Activated naive CD4-positive, alpha-beta T cell treated with anti-CD3 and anti-CD28 coated beads for 36 hours (primary cell): ENCODE data around the gene BLVRB. TPM values are rescaled to one million over a fixed set of nuclear protein-coding genes. Genes with fewer than 3 reads are reported as not detected.
A peak's percentile ranks its signal among the peaks of the same experiment; 100 is the strongest.
"Not testable (repeated sequence)": the region's sequence is repeated elsewhere in the genome, so short reads cannot be mapped to it uniquely, and the experiment has no call there.

Source experiments
- CTCF ChIA-PET: fragments of 350-600 bp; sonication (Branson Sonifier 250); formaldehyde crosslinking; loops from one replicate; lab custom pipeline; 2021; ENCODE audit warnings: antibody characterized with exemption; lab: Charles Lee
- DNase-seq: peaks from one replicate; pipeline ENCODE4 v3.0.0-alpha.2; 2020
- H3K27ac Mint-ChIP-seq: one replicate; pipeline ENCODE4 v1.8.0; 2021; ENCODE audit warnings: mild to moderate bottlenecking, mixed read lengths
- H3K27me3 Mint-ChIP-seq: one replicate; pipeline ENCODE4 v1.8.0; 2021; ENCODE audit warnings: low read depth, mixed read lengths
- H3K36me3 Mint-ChIP-seq: one replicate; pipeline ENCODE4 v1.8.0; 2021; ENCODE audit warnings: low read depth, mixed read lengths
- H3K4me1 Mint-ChIP-seq: one replicate; pipeline ENCODE4 v1.8.0; 2021; ENCODE audit warnings: low read depth, mixed read lengths
- H3K4me3 Mint-ChIP-seq: one replicate; pipeline ENCODE4 v1.8.0; 2021; ENCODE audit warnings: mild to moderate bottlenecking, moderate library complexity, mixed read lengths
- H3K9me3 Mint-ChIP-seq: one replicate; pipeline ENCODE4 v1.8.0; 2021; ENCODE audit warnings: mixed read lengths
- intact Hi-C: fragments of 100-400 bp; cut with micrococcal nuclease; formaldehyde crosslinking; loops from one replicate; pipeline ENCODE4 v1.15.1; 2023
- total RNA-seq, 2 experiments: library from RNA; stranded (reverse); gene quantifications; one replicate each; pipeline ENCODE4 v1.2.3, GENCODE V29; 2021

Gene BLVRB
- total RNA-seq, 2 experiments from 2014 or later = 29.4 to 30.2 TPM

- intact Hi-C loops = loop anchor here (10.0 kb wide), 1 partner anchor 317 kb away; no protein-coding TSS in a partner anchor
- peaks cover 6% of the 10 kb centered on the region for H3K27me3 Mint-ChIP-seq
- no peak for DNase-seq
- no peak overlapping the region for H3K4me3 Mint-ChIP-seq
- peaks cover 4% of the 10 kb centered on the region for H3K36me3 Mint-ChIP-seq
- CTCF ChIA-PET = no interaction called here
- H3K27ac Mint-ChIP-seq = no peak overlapping the region
- no peaks in the 10 kb centered on the region for H3K9me3 Mint-ChIP-seq
- peaks cover 26% of the 10 kb centered on the region for H3K4me1 Mint-ChIP-seq
Observed at GRCh38 chr19:40461669-40462221, 3.8 kb downstream of the BLVRB start.

GRCh38 chr19:40460185-40460584 lies 5.4 kb downstream of the BLVRB start:
- H3K27ac Mint-ChIP-seq = no peak overlapping the region
- H3K27me3 Mint-ChIP-seq = no peaks in the 10 kb centered on the region
- intact Hi-C loops = loop anchor here (10.0 kb wide), 1 partner anchor 315 kb away; no protein-coding TSS in a partner anchor
- CTCF ChIA-PET = no interaction called here
- no peak for DNase-seq
- H3K9me3 Mint-ChIP-seq = no peaks in the 10 kb centered on the region
- peaks cover 1% of the 10 kb centered on the region for H3K36me3 Mint-ChIP-seq
- no peak overlapping the region for H3K4me3 Mint-ChIP-seq
- peaks cover 13% of the 10 kb centered on the region for H3K4me1 Mint-ChIP-seq

GRCh38 chr19:40458597-40458974 lies 7.0 kb downstream of the BLVRB start:
- CTCF ChIA-PET = no interaction called here
- peaks cover 2% of the 10 kb centered on the region for H3K4me1 Mint-ChIP-seq
- intact Hi-C loops = no loop called here

GRCh38 chr19:40457953-40458596 lies 7.5 kb downstream of the BLVRB start:
- no peak for DNase-seq
- Mint-ChIP-seq H3K4me3 (no peak overlapping the region), H3K4me1 (no peaks in the 10 kb centered on the region), H3K36me3 (peaks cover 1% of the 10 kb centered on the region), H3K27me3 (no peaks in the 10 kb centered on the region), H3K27ac (no peak overlapping the region), H3K9me3 (no peaks in the 10 kb centered on the region)
- CTCF ChIA-PET = no interaction called here
- intact Hi-C loops = no loop called here

More at GRCh38 chr19:40458597-40458974, 7.0 kb downstream of the BLVRB start:
- Mint-ChIP-seq H3K27me3 (no peaks in the 10 kb centered on the region), H3K9me3 (no peaks in the 10 kb centered on the region), H3K4me3 (no peak overlapping the region), H3K36me3 (peaks cover 1% of the 10 kb centered on the region), H3K27ac (no peak overlapping the region)
- no peak for DNase-seq

- Mint-ChIP-seq H3K36me3 (peaks cover 1% of the 10 kb centered on the region), H3K27ac (no peak overlapping the region)
Observed at GRCh38 chr19:40457048-40457447, 8.5 kb downstream of the BLVRB start.

GRCh38 chr19:40453943-40454342 lies 11.6 kb downstream of the BLVRB start:
- H3K9me3 Mint-ChIP-seq, intact Hi-C loops, DNase-seq, H3K36me3 Mint-ChIP-seq, H3K27ac Mint-ChIP-seq, H3K4me3 Mint-ChIP-seq, H3K27me3 Mint-ChIP-seq, H3K4me1 Mint-ChIP-seq: not testable (repeated sequence)
- CTCF ChIA-PET = interaction anchor here (1.7 kb wide), 1 partner anchor 11 kb away, joined by 9 read pairs; no protein-coding TSS in a partner anchor

More at GRCh38 chr19:40457048-40457447, 8.5 kb downstream of the BLVRB start:
- no peaks in the 10 kb centered on the region for H3K27me3 Mint-ChIP-seq
- H3K9me3 Mint-ChIP-seq = no peaks in the 10 kb centered on the region
- DNase-seq = no peak
- H3K4me3 Mint-ChIP-seq = no peak overlapping the region
- CTCF ChIA-PET = no interaction called here
- intact Hi-C loops = no loop called here
- H3K4me1 Mint-ChIP-seq = no peaks in the 10 kb centered on the region

GRCh38 chr19:40453151-40453735 lies 12.3 kb downstream of the BLVRB start:
- Mint-ChIP-seq H3K27me3 (no peaks in the 10 kb centered on the region), H3K27ac (no peak overlapping the region), H3K4me3 (no peak overlapping the region), H3K4me1 (no peaks in the 10 kb centered on the region), H3K9me3 (no peaks in the 10 kb centered on the region), H3K36me3 (peaks cover 3% of the 10 kb centered on the region)
- no peak for DNase-seq
- CTCF ChIA-PET = interaction anchor here (1.1 to 1.7 kb wide), 2 partner anchors 10 to 11 kb away, joined by 3 to 9 read pairs; no protein-coding TSS in a partner anchor
- intact Hi-C loops = no loop called here

- Mint-ChIP-seq H3K4me3 (no peak overlapping the region), H3K4me1 (no peaks in the 10 kb centered on the region), H3K27me3 (no peaks in the 10 kb centered on the region), H3K27ac (no peak overlapping the region), H3K36me3 (peaks cover 3% of the 10 kb centered on the region), H3K9me3 (no peaks in the 10 kb centered on the region)
- CTCF ChIA-PET = interaction anchor here (0.6 kb wide), 1 partner anchor 206 kb away, joined by 4 read pairs; no protein-coding TSS in a partner anchor
- intact Hi-C loops = no loop called here
- no peak for DNase-seq
Observed at GRCh38 chr19:40452016-40452415, 13.5 kb downstream of the BLVRB start.

GRCh38 chr19:40450664-40451063 lies 14.9 kb downstream of the BLVRB start:
- Mint-ChIP-seq H3K9me3 (no peaks in the 10 kb centered on the region), H3K27ac (no peak overlapping the region), H3K4me1 (no peaks in the 10 kb centered on the region), H3K36me3 (peaks cover 2% of the 10 kb centered on the region), H3K27me3 (no peaks in the 10 kb centered on the region), H3K4me3 (no peak overlapping the region)
- CTCF ChIA-PET = interaction anchor here (1.2 kb wide), 1 partner anchor 13 kb away, joined by 4 read pairs; no protein-coding TSS in a partner anchor
- no peak for DNase-seq
- intact Hi-C loops = no loop called here

- intact Hi-C loops = no loop called here
- H3K36me3 Mint-ChIP-seq = peaks cover 2% of the 10 kb centered on the region
- H3K4me1 Mint-ChIP-seq = peaks cover 3% of the 10 kb centered on the region
- H3K27ac Mint-ChIP-seq = no peak overlapping the region
- CTCF ChIA-PET = no interaction called here
- H3K9me3 Mint-ChIP-seq = no peaks in the 10 kb centered on the region
- H3K27me3 Mint-ChIP-seq = no peaks in the 10 kb centered on the region
- DNase-seq = no peak
- no peak overlapping the region for H3K4me3 Mint-ChIP-seq
Observed at GRCh38 chr19:40449506-40449905, 16.0 kb downstream of the BLVRB start.

GRCh38 chr19:40446263-40446784 lies 19.2 kb downstream of the BLVRB start:
- CTCF ChIA-PET = no interaction called here
- DNase-seq = no peak
- Mint-ChIP-seq H3K27ac (no peak overlapping the region), H3K36me3 (peaks cover 2% of the 10 kb centered on the region), H3K27me3 (no peaks in the 10 kb centered on the region), H3K9me3 (no peaks in the 10 kb centered on the region), H3K4me1 (peaks cover 14% of the 10 kb centered on the region), H3K4me3 (no peak overlapping the region)
- intact Hi-C loops = no loop called here

GRCh38 chr19:40445780-40446262 lies 19.7 kb downstream of the BLVRB start:
- intact Hi-C loops = no loop called here
- H3K4me3 Mint-ChIP-seq = peak overlapping the region; percentile 43
- no peaks in the 10 kb centered on the region for H3K9me3 Mint-ChIP-seq
- CTCF ChIA-PET = no interaction called here
- H3K4me1 Mint-ChIP-seq = peaks cover 16% of the 10 kb centered on the region
- no peak overlapping the region for H3K27ac Mint-ChIP-seq
- H3K36me3 Mint-ChIP-seq = peaks cover 2% of the 10 kb centered on the region
- H3K27me3 Mint-ChIP-seq = no peaks in the 10 kb centered on the region
- no peak for DNase-seq
